GM12878 (cell line): ENCODE measurements around the gene HPS5.

Experiments
- EGR1 ChIP-seq, 2 experiments: IDR thresholded peaks; 1 replicate in 1 of 2; 2 replicates in 1 of 2; pipeline ENCODE4 v1.6.1; 2011 to 2012; ENCODE audit warnings: low read depth in 2 of 2, low read length in 2 of 2, borderline replicate concordance in 1 of 2, mild to moderate bottlenecking in 1 of 2, moderate library complexity in 1 of 2
- ESRRA ChIP-seq: IDR thresholded peaks from 2 replicates; pipeline ENCODE4 v1.6.1; 2012; ENCODE audit warnings: mild to moderate bottlenecking, low read length, improper control_type of control experiment
- MEF2A ChIP-seq: IDR thresholded peaks from 2 replicates; pipeline ENCODE4 v1.6.1; 2011; ENCODE audit warnings: low read depth, mild to moderate bottlenecking, low read length, moderate library complexity; ENCODE audit not compliant: insufficient read depth
- POLR2A ChIP-seq: IDR thresholded peaks from 2 replicates; pipeline ENCODE4 v1.6.1; 2011; ENCODE audit warnings: low read depth, mild to moderate bottlenecking, low read length
- POLR2AphosphoS5 ChIP-seq: IDR thresholded peaks from 2 replicates; pipeline ENCODE4 v1.6.1; 2011; ENCODE audit warnings: mild to moderate bottlenecking, low read length, inconsistent platforms
- SRF ChIP-seq, 2 experiments: IDR thresholded peaks; 2 replicates each; pipeline ENCODE4 v1.6.1; 2011; ENCODE audit warnings: low read depth in 2 of 2, low read length in 2 of 2, mild to moderate bottlenecking in 1 of 2, moderate library complexity in 1 of 2
- ZSCAN29 ChIP-seq: fragments of 450-650 bp; IDR thresholded peaks from 2 replicates; pipeline ENCODE4 v1.6.1; 2017; ENCODE audit warnings: mild to moderate bottlenecking, moderate library complexity
- TF ChIP-seq, protein P1 (sequence below), 3 experiments: IDR thresholded peaks in 2 of 3; conservative IDR thresholded peaks in 1 of 3; 2 replicates each; pipeline ENCODE4 v1.5.1; 2011; ENCODE audit warnings: low read depth in 3 of 3, low read length in 3 of 3, mild to moderate bottlenecking in 3 of 3, control low read depth in 2 of 3, moderate library complexity in 2 of 3, inconsistent platforms in 1 of 3, mixed read lengths in 1 of 3; ENCODE audit not compliant: control insufficient read depth in 2 of 3, insufficient read depth in 1 of 3; ENCODE audit errors: extremely low read depth in 1 of 3
- TF ChIP-seq, protein P2 (sequence below): IDR thresholded peaks from 2 replicates; pipeline ENCODE4 v1.6.1; 2012; ENCODE audit warnings: low read depth, low read length, improper control_type of control experiment
- TF ChIP-seq, protein P3 (sequence below): fragments of 450-650 bp; IDR thresholded peaks from 2 replicates; pipeline ENCODE4 v1.6.1; 2017; ENCODE audit warnings: mild to moderate bottlenecking
- TF ChIP-seq, protein P4 (sequence below): IDR thresholded peaks from 2 replicates; pipeline ENCODE4 v1.6.1; 2012; ENCODE audit warnings: low read depth, low read length, improper control_type of control experiment

DNA sequence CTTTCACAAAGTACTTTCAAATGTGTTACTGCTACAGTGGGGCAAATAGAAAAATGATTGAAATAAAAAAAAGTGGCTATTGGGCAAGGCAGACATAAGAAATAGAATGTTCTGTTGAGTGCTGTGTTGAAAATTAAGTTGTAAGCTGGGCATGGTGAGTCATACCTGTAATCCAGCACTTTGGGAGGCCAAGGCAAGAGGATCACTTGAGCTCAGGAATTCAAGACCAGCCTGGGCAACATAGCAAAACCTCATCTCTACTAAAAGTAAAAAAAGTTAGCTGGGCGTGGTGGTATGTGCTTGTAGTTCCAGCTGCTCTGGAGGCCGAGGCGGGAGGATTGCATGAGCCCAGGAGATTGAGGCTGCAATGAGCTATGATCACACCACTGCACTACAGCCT is 45.5 kb upstream of the HPS5 start:
- TF ChIP-seq, protein P1, sequence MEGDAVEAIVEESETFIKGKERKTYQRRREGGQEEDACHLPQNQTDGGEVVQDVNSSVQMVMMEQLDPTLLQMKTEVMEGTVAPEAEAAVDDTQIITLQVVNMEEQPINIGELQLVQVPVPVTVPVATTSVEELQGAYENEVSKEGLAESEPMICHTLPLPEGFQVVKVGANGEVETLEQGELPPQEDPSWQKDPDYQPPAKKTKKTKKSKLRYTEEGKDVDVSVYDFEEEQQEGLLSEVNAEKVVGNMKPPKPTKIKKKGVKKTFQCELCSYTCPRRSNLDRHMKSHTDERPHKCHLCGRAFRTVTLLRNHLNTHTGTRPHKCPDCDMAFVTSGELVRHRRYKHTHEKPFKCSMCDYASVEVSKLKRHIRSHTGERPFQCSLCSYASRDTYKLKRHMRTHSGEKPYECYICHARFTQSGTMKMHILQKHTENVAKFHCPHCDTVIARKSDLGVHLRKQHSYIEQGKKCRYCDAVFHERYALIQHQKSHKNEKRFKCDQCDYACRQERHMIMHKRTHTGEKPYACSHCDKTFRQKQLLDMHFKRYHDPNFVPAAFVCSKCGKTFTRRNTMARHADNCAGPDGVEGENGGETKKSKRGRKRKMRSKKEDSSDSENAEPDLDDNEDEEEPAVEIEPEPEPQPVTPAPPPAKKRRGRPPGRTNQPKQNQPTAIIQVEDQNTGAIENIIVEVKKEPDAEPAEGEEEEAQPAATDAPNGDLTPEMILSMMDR (IDR thresholded peaks at IDR 0.05 in 2 of 3, conservative IDR thresholded peaks at IDR 0.05 in 1 of 3; ENCODE audit: control insufficient read depth in 2 of 3, extremely low read depth in 1 of 3, insufficient read depth in 1 of 3, low read depth in 3 of 3, low read length in 3 of 3): no peak
- TF ChIP-seq POLR2A: no peak
- TF ChIP-seq EGR1 (IDR thresholded peaks at IDR 0.05; ENCODE audit: borderline replicate concordance in 1 of 2, low read depth in 2 of 2, low read length in 2 of 2): no peak
- TF ChIP-seq, protein P2, sequence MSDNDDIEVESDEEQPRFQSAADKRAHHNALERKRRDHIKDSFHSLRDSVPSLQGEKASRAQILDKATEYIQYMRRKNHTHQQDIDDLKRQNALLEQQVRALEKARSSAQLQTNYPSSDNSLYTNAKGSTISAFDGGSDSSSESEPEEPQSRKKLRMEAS: no peak
- TF ChIP-seq MEF2A: no peak
- TF ChIP-seq ESRRA: no peak
- TF ChIP-seq, protein P3, sequence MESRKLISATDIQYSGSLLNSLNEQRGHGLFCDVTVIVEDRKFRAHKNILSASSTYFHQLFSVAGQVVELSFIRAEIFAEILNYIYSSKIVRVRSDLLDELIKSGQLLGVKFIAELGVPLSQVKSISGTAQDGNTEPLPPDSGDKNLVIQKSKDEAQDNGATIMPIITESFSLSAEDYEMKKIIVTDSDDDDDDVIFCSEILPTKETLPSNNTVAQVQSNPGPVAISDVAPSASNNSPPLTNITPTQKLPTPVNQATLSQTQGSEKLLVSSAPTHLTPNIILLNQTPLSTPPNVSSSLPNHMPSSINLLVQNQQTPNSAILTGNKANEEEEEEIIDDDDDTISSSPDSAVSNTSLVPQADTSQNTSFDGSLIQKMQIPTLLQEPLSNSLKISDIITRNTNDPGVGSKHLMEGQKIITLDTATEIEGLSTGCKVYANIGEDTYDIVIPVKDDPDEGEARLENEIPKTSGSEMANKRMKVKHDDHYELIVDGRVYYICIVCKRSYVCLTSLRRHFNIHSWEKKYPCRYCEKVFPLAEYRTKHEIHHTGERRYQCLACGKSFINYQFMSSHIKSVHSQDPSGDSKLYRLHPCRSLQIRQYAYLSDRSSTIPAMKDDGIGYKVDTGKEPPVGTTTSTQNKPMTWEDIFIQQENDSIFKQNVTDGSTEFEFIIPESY: no peak
- TF ChIP-seq, protein P4, sequence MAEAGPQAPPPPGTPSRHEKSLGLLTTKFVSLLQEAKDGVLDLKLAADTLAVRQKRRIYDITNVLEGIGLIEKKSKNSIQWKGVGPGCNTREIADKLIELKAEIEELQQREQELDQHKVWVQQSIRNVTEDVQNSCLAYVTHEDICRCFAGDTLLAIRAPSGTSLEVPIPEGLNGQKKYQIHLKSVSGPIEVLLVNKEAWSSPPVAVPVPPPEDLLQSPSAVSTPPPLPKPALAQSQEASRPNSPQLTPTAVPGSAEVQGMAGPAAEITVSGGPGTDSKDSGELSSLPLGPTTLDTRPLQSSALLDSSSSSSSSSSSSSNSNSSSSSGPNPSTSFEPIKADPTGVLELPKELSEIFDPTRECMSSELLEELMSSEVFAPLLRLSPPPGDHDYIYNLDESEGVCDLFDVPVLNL: no peak
- no peak for TF ChIP-seq POLR2AphosphoS5
- TF ChIP-seq SRF (IDR thresholded peaks at IDR 0.05; ENCODE audit: low read depth in 2 of 2, low read length in 2 of 2): no peak
- TF ChIP-seq ZSCAN29: no peak
